C4-2B (cell line): ENCODE results near the gene AMMECR1.
A peak's percentile ranks its signal among the peaks of the same experiment; 100 is the strongest.
"Not testable (repeated sequence)": the region's sequence is repeated elsewhere in the genome, so short reads cannot be mapped to it uniquely, and the experiment has no call there.

Source experiments
- H3K27ac ChIP-seq: fragments of 450-650 bp; 2 replicates; pipeline ENCODE4 v1.5.1; 2017
- ZFX ChIP-seq: fragments of 450-650 bp; IDR thresholded peaks from 2 replicates; pipeline ENCODE4 v1.6.1; 2017
- TF ChIP-seq, protein P1 (sequence below): fragments of 450-650 bp; conservative IDR thresholded peaks from 2 replicates; pipeline ENCODE4 v1.5.1; 2017; ENCODE audit warnings: mild to moderate bottlenecking

The AMMECR1 gene

DNA sequence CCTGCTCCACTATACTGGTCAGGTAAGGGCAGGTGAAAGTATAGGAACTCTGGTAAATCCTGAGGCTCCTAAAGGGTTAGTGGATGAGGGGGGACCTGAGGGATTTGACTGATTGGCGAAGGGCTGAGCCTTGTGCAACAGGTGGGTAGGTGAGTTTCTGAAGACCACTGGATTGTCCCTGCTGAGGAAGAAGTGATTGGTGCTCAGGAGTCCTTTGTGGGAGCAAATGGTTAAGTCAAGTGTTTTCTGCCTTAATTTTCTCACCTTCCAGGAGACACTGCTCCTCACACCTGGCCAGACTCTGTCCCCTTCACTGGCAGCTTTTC is 156.6 kb downstream of the AMMECR1 start:
- no peak for TF ChIP-seq ZFX
- TF ChIP-seq, protein P1, sequence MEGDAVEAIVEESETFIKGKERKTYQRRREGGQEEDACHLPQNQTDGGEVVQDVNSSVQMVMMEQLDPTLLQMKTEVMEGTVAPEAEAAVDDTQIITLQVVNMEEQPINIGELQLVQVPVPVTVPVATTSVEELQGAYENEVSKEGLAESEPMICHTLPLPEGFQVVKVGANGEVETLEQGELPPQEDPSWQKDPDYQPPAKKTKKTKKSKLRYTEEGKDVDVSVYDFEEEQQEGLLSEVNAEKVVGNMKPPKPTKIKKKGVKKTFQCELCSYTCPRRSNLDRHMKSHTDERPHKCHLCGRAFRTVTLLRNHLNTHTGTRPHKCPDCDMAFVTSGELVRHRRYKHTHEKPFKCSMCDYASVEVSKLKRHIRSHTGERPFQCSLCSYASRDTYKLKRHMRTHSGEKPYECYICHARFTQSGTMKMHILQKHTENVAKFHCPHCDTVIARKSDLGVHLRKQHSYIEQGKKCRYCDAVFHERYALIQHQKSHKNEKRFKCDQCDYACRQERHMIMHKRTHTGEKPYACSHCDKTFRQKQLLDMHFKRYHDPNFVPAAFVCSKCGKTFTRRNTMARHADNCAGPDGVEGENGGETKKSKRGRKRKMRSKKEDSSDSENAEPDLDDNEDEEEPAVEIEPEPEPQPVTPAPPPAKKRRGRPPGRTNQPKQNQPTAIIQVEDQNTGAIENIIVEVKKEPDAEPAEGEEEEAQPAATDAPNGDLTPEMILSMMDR = no peak
- no peak overlapping the region for H3K27ac ChIP-seq

DNA sequence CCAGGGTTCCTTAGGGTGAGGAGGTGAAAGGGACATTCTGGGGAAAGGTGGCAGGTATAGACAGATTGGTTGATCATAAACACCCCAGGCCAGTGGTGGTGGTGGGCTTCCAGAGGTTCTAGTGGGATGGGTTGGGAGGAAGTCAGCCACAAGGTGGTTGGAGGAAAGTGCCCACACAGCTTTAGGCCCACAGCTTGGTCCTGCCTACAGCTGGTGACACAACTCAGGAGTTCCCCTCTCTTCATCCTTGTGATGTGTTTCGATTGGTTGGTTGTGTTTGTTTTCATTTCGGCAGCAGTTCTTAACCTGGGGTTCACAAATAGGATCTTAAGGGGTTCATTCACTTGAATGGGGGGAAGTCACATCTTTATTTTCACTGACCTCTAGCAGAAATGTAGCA is 158.0 kb downstream of the AMMECR1 start:
- TF ChIP-seq, protein P1 = no peak
- no peak for TF ChIP-seq ZFX
- no peak overlapping the region for H3K27ac ChIP-seq

DNA sequence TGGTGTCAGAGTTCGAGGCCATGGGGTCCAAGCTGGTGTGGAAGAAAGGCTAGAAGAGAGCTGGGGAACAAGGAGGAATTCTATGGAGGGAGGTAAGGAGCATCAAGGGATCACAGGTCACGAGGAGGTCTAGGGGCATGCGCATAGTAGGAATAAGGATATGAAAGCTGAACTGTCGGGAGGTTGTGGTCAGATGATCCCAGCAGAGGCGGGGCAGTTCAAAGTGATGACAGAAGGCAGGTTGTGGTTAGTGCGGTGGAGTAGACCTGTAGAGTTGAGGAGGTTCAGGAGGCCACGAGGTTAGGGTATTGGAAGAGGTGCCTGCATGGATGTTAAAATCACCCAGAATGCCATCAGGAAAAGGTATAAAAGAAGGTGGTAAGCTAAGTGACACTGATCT is 158.7 kb downstream of the AMMECR1 start:
- TF ChIP-seq, protein P1 = no peak
- no peak for TF ChIP-seq ZFX
- no peak overlapping the region for H3K27ac ChIP-seq

DNA sequence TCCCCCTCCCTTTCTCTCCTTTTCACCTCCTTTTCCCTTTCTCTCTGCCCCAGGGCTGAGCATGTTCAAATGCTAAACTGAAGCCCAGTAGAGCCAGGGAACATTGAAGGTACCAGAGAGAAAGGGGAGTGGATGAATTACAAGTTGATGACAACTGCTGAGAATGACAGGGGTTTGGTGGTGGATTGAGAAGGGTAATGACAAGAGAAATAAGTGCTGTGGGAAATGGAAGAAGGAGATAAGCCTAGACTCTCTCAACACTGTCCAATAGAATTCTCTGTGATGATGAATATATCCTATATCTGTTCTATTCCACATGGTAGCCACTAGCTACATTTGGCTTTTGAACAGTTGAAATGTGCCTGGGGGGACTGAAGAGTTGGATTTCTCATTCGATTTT is 160.4 kb downstream of the AMMECR1 start:
- H3K27ac ChIP-seq = no peak overlapping the region
- TF ChIP-seq, protein P1 = no peak
- no peak for TF ChIP-seq ZFX

DNA sequence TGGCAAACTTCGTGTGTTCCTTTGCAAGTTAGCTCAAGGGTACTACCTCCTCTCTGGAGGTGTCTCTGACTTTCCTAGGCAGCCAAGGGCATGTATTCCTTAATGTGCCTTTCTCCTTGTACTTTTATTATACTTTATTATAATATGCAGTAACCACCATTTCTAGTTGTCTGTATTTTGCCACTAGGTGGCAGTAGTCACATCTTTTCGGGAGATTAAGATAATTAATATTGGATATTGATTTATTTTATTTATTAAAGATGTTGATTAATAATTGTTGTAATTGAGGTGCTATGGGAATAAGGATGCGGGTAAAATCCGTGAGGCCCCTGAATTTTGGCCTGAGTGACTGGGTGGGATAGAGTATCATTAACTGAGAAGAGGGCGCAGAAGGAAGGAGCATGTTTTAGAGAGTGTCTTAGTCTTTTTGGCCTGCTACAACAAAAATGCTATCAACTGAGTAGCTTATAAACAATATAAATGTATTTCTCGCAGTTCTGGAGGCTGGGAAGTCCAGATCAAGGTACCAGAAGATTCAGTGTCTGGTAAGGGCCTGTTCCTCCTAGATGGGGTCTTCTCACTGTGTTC is 161.6 kb downstream of the AMMECR1 start:
- no peak overlapping the region for H3K27ac ChIP-seq
- TF ChIP-seq, protein P1 = peak; percentile 66
- no peak for TF ChIP-seq ZFX

DNA sequence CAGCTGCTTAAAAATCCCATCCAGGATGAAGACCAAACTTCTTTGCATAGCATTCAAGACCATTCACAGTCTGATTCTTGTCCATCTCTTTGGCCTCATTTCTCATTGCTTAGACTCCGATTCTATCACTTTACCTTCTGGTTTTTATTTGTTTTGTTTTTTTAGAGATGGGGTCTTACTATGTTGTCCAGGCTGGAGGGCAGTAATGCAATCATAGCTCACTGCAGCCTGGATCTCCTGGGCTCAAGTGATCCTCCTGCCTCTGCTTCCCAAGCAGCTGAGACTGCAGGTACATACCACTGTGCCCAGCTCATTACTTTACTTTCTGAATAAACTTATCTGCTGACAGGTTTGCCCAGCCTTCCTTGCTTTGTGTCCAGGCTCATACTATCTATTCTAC is 162.1 kb downstream of the AMMECR1 start:
- H3K27ac ChIP-seq = no peak overlapping the region
- TF ChIP-seq, protein P1 = no peak
- TF ChIP-seq ZFX = no peak

DNA sequence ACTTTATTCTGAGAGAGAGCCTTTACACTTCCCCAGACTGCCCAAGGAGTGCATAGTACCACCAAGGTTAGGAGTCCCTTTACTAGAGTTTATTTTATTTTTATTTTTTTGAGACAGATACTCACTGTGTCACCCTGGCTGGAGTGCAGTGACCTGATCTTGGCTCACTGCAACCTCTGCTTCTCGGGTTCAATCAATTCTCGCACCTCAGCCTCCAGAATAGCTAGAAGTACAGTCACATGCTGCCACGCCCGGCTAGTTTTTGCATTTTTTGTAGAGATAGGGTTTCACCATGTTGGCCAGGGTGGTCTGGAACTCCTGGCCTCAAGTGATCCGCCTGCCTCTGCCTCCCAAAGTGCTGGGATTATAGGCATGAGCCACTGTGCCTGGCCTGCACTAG is 163.6 kb downstream of the AMMECR1 start:
- not testable (repeated sequence) for H3K27ac ChIP-seq

DNA sequence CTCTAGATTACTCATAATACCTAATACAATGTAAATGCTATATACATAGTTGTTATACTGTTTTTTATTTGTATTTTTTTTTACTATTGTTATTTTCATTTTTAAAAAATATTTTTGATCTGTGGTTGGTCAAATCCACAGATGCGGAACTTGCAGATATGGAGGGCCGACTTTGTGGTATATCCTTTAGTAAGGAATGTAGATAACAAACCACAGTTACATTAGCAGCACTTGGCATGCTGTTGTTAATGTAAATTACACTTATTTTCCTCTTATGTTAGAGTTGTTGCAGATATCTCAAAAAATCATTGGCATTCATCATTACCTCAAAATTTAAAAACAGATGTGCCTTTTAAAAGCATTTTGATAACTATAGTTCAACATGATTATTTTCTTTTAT is 164.0 kb downstream of the AMMECR1 start:
- TF ChIP-seq, protein P1 = no peak
- no peak for TF ChIP-seq ZFX
- no peak overlapping the region for H3K27ac ChIP-seq
